ENCODE data around the gene C17orf78. TPM values are rescaled to one million over a fixed set of nuclear protein-coding genes. Genes with fewer than 3 reads are reported as not detected.
"Not testable (repeated sequence)": the region's sequence is repeated elsewhere in the genome, so short reads cannot be mapped to it uniquely, and the experiment has no call there.

The C17orf78 gene
- polyA plus RNA-seq, 1 donor (not counting 4 experiments of a cell fraction or from before 2014, with no cell fraction given), result not detected

DNA sequence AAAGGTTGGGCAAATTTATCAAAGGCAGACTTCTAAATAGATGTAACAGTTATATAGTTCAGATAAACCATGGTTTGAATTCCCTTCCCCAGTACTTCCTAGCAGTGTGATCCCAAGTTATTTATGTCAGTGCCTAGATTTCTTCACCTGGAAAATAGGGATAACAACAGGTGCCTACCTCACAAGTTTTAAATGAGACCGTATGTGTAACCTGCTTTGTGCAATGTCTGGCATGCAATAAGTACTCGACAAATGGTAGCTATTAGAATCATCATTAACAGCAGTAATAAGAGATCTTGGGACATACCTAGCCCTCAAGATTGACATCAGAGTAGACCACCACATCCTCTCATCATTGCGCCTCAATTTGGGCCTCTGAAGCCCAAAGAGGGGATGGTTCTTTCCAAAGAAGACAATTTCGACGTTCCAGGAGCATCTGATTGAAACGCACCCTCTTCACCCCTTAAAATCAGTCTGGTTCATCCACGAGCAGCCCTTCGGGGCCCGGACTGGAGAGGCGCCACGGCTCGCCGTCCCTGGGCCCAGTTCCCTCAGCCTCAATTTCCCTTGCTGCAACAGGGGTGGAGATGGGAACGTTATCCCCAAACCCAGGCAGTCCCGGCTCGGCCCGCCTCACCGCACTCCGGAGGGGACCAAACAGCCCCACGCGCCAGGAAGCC is 30.3 kb downstream of the C17orf78 start:
- DNase-seq (ENCODE audit: low read depth, low spot score) (no peak), FAIRE-seq (no peak)
- peaks cover 33% of the 10 kb centered on the region for H3K79me2 ChIP-seq (ENCODE audit: control insufficient read depth, insufficient read depth, low read length)
- H4K20me1 ChIP-seq (ENCODE audit: control insufficient read depth, extremely low read depth, insufficient read depth, low read length), result no peaks in the 10 kb centered on the region
- no peaks in the 10 kb centered on the region for H3K27me3 ChIP-seq (ENCODE audit: control insufficient read depth, extremely low read depth, insufficient read depth, low read length)
- no peaks in the 10 kb centered on the region for H3K9me1 ChIP-seq (ENCODE audit: control insufficient read depth, extremely low read depth, insufficient read depth, low read length)
- peaks cover 0 to 4% of the 10 kb centered on the region in 2 experiments for H3K36me3 ChIP-seq (ENCODE audit: control insufficient read depth in 2 of 2, extremely low read depth in 1 of 2, insufficient read depth in 2 of 2, low read length in 2 of 2)
- dilution Hi-C loops (cut with MboI; ENCODE audit: extremely low pct_ligation_motif_present, low sequenced_read_pairs), result no loop called here
- peak overlapping the region; percentile 85 for H3K4me2 ChIP-seq (ENCODE audit: control insufficient read depth, extremely low read depth, insufficient read depth, low read depth, low read length)
- peak overlapping the region; percentile 76 for H2AFZ ChIP-seq (ENCODE audit: control insufficient read depth, low read length)
- no peaks in the 10 kb centered on the region for H3K9me3 ChIP-seq (ENCODE audit: control insufficient read depth, low read depth, low read length)
- H3K9ac ChIP-seq (ENCODE audit: control insufficient read depth, extremely low read depth, insufficient read depth, low read length), result peak overlapping the region; percentile 95
- peaks cover 15% of the 10 kb centered on the region for H3K4me1 ChIP-seq (ENCODE audit: control insufficient read depth, extremely low read depth, insufficient read depth, low read length)
- H3K27ac ChIP-seq (ENCODE audit: control insufficient read depth, insufficient read depth, low read length), result peak overlapping the region; percentile 80
- TF ChIP-seq, protein P1, sequence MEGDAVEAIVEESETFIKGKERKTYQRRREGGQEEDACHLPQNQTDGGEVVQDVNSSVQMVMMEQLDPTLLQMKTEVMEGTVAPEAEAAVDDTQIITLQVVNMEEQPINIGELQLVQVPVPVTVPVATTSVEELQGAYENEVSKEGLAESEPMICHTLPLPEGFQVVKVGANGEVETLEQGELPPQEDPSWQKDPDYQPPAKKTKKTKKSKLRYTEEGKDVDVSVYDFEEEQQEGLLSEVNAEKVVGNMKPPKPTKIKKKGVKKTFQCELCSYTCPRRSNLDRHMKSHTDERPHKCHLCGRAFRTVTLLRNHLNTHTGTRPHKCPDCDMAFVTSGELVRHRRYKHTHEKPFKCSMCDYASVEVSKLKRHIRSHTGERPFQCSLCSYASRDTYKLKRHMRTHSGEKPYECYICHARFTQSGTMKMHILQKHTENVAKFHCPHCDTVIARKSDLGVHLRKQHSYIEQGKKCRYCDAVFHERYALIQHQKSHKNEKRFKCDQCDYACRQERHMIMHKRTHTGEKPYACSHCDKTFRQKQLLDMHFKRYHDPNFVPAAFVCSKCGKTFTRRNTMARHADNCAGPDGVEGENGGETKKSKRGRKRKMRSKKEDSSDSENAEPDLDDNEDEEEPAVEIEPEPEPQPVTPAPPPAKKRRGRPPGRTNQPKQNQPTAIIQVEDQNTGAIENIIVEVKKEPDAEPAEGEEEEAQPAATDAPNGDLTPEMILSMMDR (optimal IDR thresholded peaks at IDR 0.05 in 1 of 3, IDR thresholded peaks at IDR 0.05 in 1 of 3, conservative IDR thresholded peaks at IDR 0.05 in 1 of 3; ENCODE audit: extremely low read depth in 1 of 3, insufficient read depth in 2 of 3, low read length in 3 of 3), result no peak
- no peak for TF ChIP-seq EZH2 (IDR thresholded peaks at IDR 0.05; ENCODE audit: low read length)
- H3K4me3 ChIP-seq (ENCODE audit: control insufficient read depth in 2 of 3, extremely low read depth in 1 of 3, insufficient read depth in 2 of 3, low read depth in 1 of 3, low read length in 3 of 3), result peak overlapping the region; percentile 82 to 91 (median 89)

DNA sequence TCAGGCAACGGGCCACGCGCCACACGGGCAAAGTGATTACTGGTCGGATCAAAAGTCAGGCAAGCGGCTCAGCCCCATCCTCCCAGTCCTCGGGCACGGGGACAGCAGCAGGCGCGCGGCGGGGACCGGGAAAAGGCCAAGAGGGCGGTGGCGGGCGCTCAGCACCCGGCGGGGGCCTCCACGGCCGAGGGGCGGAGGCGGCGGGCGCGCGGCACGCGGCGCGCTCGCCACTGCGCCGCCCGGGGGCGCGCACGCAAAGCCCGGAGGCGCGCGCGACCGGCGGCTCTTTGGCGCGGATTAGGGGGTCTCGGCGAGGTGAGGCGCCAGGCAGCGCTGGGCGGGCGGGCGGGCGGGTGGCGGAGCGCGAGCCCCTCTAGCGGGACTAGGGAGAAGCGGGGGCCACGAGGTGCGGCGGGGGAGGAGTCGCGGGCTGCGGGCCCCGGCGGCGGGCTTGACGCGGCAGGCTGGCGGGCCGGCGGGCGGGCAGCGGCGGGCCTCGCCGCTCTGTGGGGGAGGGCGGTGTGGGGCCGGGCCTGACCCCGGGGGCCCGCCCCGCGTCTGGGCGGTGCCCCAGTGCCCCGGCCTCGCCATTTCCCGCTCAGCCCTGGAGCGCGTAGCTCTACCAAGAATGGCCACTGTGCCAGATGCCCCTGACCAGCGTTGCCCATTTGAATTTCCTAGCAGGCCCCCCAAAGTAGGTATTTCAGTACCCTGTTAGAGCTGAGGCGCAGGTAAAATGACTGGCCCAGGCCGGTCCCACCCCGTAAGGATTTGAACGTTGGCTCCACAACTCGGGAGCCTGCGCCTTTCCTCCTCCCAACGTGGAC is 31.1 kb downstream of the C17orf78 start, which contains the start of the genes ACACA and TADA2A:
Gene ACACA (minus strand): TSS at position 202 of the 827 bp plus-strand sequence. CDS start 537 bp downstream, outside the sequence.
Gene TADA2A (plus strand): TSS at position 252 of the 827 bp plus-strand sequence. CDS start 4,480 bp downstream, outside the sequence.
- Histone ChIP-seq H3K9me1 (ENCODE audit: control insufficient read depth, extremely low read depth, insufficient read depth, low read length) (no peaks in the 10 kb centered on the region), H3K9ac (ENCODE audit: control insufficient read depth, extremely low read depth, insufficient read depth, low read length) (peak within 1 kb of the TSS; percentile 95), H3K4me2 (ENCODE audit: control insufficient read depth, extremely low read depth, insufficient read depth, low read depth, low read length) (peak within 1 kb of the TSS; percentile 97), H3K36me3 (ENCODE audit: control insufficient read depth in 2 of 2, extremely low read depth in 1 of 2, insufficient read depth in 2 of 2, low read length in 2 of 2) (peaks cover 2 to 7% of the 10 kb centered on the region in 2 experiments), H3K9me3 (ENCODE audit: control insufficient read depth, low read depth, low read length) (no peaks in the 10 kb centered on the region), H4K20me1 (ENCODE audit: control insufficient read depth, extremely low read depth, insufficient read depth, low read length) (no peaks in the 10 kb centered on the region), H3K27ac (ENCODE audit: control insufficient read depth, insufficient read depth, low read length) (peak within 1 kb of the TSS; percentile 92), H3K27me3 (ENCODE audit: control insufficient read depth, extremely low read depth, insufficient read depth, low read length) (no peaks in the 10 kb centered on the region), H3K4me1 (ENCODE audit: control insufficient read depth, extremely low read depth, insufficient read depth, low read length) (peaks cover 15% of the 10 kb centered on the region), H3K4me3 (ENCODE audit: control insufficient read depth in 2 of 3, extremely low read depth in 1 of 3, insufficient read depth in 2 of 3, low read depth in 1 of 3, low read length in 3 of 3) (peak within 1 kb of the TSS; percentile 89 to 91 (median 90)), H3K79me2 (ENCODE audit: control insufficient read depth, insufficient read depth, low read length) (peaks cover 33% of the 10 kb centered on the region), H2AFZ (ENCODE audit: control insufficient read depth, low read length) (peak within 1 kb of the TSS; percentile 76)
- DNase-seq (ENCODE audit: low read depth, low spot score) (no peak), FAIRE-seq (no peak)
- dilution Hi-C loops (cut with MboI; ENCODE audit: extremely low pct_ligation_motif_present, low sequenced_read_pairs), result no loop called here
- TF ChIP-seq EZH2 (IDR thresholded peaks at IDR 0.05; ENCODE audit: low read length), result no peak
- TF ChIP-seq, protein P1 (optimal IDR thresholded peaks at IDR 0.05 in 1 of 3, IDR thresholded peaks at IDR 0.05 in 1 of 3, conservative IDR thresholded peaks at IDR 0.05 in 1 of 3; ENCODE audit: extremely low read depth in 1 of 3, insufficient read depth in 2 of 3, low read length in 3 of 3), result no peak

DNA sequence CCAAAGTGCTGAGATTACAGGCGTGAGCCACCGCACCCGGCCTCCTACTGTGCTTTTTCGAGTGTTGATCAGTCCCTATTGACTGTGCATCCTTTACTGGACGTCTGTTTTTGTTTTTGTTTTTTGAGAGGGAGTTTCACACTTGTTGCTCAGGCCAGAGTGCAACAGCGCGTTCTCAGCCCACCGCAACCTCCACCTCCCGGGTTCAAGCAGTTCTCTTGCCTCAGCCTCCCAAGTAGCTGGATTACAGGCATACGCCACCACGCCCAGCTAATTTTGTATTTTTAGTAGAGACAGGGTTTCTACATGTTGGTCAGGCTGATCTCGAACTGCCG is 32.3 kb downstream of the C17orf78 start:
- H3K4me3 ChIP-seq (ENCODE audit: control insufficient read depth in 2 of 3, extremely low read depth in 1 of 3, insufficient read depth in 2 of 3, low read depth in 1 of 3, low read length in 3 of 3); H3K27me3 ChIP-seq (ENCODE audit: control insufficient read depth, extremely low read depth, insufficient read depth, low read length); DNase-seq (ENCODE audit: low read depth, low spot score); H3K4me2 ChIP-seq (ENCODE audit: control insufficient read depth, extremely low read depth, insufficient read depth, low read depth, low read length); H2AFZ ChIP-seq (ENCODE audit: control insufficient read depth, low read length); dilution Hi-C loops (cut with MboI; ENCODE audit: extremely low pct_ligation_motif_present, low sequenced_read_pairs); H3K27ac ChIP-seq (ENCODE audit: control insufficient read depth, insufficient read depth, low read length); H3K9ac ChIP-seq (ENCODE audit: control insufficient read depth, extremely low read depth, insufficient read depth, low read length); H4K20me1 ChIP-seq (ENCODE audit: control insufficient read depth, extremely low read depth, insufficient read depth, low read length); FAIRE-seq; H3K36me3 ChIP-seq (ENCODE audit: control insufficient read depth in 2 of 2, extremely low read depth in 1 of 2, insufficient read depth in 2 of 2, low read length in 2 of 2); H3K9me3 ChIP-seq (ENCODE audit: control insufficient read depth, low read depth, low read length); H3K9me1 ChIP-seq (ENCODE audit: control insufficient read depth, extremely low read depth, insufficient read depth, low read length): not testable (repeated sequence)
- Histone ChIP-seq H3K4me1 (ENCODE audit: control insufficient read depth, extremely low read depth, insufficient read depth, low read length) (peaks cover 14% of the 10 kb centered on the region), H3K79me2 (ENCODE audit: control insufficient read depth, insufficient read depth, low read length) (peaks cover 33% of the 10 kb centered on the region)
